EL (cell line): ENCODE results near the gene GRK5.

Source experiments
- DNase-seq: peaks from one replicate; pipeline ENCODE4 v3.0.0-alpha.2; 2016

Gene GRK5

DNA sequence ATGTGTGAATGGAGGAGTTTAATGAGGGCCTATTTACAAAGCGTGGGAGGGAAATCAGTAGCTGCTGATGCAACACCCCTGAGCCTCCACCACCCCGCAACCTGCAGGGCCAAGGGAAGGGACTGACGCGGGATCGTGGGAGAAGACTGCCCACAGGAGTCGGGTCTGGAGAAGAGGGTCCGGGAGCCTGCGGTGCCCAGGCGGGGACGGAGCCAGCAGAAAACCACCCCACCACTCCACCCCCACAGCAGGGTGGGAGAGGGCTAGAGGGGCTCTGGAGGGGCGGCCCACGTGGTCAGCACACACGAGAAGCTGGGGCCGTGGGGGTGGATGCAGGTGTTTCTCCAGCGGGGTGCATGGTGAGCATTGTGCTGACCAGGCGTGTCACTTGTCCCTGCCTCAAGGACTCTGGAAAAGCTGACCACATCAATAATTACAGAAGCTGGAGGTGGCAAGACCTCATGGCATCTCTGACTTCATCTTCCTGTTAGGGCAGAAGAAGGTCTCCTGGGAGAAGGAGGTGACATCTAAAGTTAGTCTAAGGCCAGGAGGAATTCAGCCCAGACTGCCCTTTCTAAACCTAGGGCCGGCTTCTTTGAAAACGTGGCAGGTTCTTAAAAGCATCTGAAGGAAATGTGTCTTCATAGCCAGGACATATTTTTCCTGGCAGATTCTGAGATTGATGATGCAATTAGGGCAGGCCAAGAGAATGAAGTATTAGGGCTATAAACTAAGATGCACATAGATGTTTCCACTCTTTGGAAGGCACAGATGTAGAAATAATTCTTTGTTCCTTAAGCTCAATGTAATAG, 184.3 kb downstream of the GRK5 start:
- DNase-seq: no peak

DNA sequence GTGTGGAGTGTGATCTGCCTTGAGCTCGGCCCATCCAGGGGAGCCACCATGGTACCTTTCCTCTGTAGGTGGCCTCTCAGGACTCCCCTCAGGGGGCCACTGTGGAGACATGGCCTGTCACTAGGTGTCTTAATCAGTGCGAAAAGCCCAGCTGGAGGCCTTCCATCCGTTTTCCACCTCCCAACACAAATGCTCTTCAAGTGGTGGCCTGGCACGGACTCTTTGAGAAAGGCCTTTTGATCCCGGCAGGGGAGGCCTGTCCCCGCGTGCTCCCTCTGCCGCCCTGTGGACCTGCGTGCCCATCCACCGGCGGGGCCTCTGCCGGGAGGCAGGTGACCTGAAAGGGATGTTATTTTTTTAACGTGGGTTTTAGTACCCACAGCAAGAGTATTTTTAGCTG, 185.6 kb downstream of the GRK5 start:
- no peak for DNase-seq

DNA sequence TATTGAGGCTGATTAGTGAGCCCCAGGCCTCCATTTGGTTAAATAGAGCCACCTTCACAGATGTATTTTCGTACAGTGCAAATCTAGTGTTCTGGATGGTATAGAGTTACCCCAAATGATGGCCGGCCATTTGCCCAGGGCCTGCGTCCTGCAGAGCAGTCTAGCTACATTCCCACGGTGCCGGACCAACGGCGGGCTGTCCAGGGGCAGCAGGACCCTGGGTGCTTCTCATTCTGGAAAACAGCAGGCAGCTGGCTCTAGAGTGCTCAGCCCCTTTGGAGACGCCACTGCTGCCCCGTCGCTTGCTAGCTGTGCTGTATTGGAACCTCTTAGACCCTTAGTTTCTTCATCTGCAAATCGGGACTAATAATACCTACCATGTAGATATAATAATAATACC, 186.1 kb downstream of the GRK5 start:
- no peak for DNase-seq

DNA sequence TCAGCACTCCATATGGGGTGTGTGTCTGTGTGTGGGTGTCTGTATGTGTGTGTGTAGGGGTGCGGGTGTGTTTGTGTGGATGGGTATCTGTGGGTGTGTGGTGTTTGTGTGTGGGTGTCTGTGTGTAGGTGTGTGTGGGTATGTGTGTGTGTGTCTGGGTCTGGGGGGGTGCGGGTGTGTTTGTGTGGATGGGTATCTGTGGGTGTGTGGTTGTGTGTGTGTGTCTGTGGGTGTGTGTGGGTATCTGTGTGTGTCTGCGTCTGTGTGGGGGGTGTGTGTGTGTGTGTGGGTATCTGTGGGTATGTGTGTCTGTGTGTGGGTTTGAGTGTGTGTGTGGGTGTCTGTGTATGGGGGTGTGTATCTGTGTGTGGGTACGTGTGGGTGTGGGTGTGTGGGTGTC, 186.5 kb downstream of the GRK5 start:
- no peak for DNase-seq

DNA sequence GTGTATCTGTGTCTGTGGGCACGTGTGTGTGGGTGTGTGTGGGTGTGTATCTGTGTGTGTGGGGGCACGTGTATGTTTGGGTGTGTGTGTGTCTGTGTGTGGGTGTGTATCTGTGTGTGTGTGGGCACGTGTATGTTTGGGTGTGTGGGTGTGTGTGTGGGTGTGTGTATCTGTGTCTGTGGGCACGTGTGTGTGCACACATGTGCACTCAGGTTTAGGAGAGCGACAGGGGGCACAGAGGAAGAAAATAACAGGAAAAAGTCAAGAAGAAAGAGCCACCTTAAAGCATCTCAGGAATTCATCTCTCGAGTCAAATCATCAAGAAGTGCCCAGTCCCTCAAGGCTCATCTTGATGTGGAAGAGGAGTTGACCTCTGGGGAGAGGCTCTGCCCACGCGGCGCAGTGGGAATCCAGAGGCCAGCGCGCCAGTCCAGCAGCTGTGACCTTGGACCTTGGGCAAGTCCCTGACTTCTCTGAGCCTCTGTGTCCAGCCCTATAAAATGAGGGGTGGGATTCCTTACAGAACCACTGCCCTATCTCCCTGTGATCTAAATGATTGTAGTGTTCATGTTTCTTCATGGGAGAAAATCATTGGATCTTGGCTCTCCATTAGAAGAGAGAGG, 187.4 kb downstream of the GRK5 start:
- no peak for DNase-seq

DNA sequence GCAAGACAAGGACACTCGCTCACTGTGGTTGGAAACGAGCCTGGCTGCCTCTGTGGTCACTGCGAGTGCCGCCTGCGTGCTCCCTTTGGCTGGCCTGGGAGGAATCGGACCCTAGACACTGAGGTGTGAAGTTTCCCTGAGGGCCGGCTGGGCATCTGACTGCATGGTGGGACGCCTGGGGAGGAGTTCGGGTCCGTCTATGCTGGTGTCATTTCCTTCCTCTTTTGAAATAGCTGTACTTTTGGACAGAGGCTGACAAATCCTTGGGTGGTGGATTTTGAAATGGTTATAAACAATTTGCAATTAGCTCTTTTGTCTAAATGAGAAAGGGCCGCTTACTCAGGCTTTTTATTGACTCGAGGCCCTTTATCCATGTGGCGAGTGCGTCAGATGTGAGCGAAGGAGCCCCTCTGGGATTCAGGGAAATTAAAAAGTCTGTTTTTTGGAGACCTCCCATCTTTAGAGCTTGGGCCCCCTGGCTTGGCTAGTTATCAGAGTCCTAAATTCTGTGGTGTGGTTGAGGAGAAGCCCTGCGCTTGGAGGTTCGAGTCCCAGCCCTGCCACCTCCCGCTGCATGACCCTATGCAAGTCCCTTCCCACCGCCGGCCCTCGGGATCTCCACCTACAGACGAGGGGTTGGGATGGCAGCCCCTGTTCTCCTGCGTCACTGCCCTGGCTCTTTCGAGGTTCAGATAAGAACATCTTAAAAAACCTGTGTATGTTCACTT, 188.1 kb downstream of the GRK5 start:
- peak; percentile 40 for DNase-seq

DNA sequence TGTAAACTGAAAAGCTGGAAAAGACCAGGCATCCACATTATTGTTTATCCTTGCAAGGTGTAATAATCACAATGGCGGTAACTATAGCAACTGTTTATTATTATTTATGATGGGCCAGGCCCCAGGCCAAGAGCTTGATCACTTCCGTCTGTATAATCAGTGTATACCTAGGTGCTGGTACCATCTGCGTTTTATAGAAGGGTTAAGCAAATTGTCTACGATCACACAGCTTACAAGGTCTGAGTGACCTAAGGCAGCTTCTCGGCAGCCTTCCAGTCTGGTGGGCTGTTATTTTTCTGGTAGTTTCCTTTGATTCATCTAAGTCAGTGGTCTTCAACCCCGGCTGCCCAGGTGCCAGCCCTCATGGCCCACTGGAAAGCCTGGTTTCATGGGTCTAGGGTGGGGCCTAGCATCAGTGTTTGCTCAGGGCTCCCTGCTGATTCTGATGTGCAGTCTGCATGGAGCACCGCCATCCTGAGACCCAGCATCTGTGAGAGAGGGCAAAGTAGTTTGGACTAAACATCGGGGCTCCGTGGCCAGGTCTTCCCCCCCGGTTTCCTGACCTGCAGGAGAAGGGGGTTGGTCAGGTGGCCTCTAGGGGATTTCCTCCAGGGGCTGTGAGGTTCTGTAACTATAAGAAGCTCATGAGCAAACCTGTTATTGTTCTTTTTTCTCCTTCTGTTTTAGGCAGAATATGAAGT, 188.8 kb downstream of the GRK5 start:
- no peak for DNase-seq

DNA sequence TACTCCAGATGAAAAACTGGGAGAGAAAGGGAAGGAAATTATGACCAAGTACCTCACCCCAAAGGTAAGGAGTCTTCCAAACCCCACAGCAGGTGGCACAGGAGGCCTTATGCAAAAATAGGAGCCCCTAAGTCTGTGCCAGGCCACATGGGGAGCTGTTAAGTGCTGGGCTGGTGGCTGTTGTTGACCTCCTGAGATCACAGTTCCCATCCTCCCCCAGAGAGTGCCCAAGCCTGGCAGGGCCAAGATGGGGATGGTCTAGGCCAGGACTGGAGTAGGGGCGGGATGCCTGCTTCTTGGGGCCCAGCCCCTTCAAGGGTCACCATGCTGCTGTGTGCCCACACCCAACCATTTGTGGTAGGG, 189.3 kb downstream of the GRK5 start:
- no peak for DNase-seq

DNA sequence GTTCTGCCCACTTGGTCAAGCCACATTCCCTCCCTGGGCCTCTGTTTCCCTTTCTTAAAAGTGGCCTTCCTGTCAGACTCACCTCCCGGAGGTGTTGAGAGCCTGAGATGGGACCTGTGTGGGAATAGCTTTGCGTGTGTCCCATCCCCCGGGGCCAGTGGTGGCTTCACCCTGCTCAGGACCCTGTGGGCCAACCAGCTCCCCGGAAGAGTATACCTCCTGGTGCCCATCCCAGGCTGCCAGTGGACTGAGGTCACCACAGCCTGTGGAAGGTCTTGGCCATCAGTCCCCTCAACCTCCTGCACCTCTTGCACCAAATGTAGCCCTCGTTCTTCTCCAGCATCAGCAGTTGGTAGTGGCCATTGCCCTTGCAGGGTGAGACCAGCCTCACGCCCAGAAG, 190.0 kb downstream of the GRK5 start:
- DNase-seq: no peak

DNA sequence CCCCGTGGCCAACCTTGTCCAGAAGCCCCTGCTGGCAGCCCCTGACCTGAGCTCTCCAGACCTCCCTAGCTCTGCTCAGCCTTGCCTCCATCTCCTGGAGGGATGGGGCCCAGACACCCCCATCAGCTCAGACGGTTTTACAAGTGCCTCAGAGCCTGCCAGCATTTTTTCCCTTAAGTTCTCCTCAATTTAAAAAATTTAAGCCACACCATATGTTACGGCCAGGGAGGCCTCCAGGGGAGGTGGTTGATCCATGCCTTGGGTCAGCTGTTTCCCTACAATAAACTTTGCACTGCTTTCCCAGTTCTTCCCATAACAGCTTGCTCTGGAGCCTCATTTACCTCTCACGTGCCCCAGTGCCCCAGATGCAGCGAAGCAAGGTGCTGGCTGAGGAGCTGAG, 191.6 kb downstream of the GRK5 start:
- no peak for DNase-seq

DNA sequence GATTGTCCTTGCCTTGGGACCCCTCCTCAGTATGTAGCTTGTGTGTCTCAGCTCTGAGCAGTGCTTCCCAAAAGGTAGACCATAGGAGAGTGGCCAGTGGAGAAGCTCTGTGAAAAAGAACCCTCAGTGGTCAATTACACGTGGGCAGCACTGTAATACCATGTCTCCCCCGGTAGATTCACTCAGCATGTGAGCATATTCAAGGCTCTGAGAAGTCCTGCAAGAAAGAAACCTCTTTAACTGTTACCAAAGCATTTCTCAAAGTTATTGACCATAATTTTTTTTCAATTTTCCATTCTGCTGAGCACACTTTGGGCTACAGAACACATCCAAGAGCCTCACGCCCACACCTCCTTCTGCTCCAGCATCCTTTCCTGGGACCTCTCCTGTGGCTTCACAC, 192.1 kb downstream of the GRK5 start:
- DNase-seq: no peak

DNA sequence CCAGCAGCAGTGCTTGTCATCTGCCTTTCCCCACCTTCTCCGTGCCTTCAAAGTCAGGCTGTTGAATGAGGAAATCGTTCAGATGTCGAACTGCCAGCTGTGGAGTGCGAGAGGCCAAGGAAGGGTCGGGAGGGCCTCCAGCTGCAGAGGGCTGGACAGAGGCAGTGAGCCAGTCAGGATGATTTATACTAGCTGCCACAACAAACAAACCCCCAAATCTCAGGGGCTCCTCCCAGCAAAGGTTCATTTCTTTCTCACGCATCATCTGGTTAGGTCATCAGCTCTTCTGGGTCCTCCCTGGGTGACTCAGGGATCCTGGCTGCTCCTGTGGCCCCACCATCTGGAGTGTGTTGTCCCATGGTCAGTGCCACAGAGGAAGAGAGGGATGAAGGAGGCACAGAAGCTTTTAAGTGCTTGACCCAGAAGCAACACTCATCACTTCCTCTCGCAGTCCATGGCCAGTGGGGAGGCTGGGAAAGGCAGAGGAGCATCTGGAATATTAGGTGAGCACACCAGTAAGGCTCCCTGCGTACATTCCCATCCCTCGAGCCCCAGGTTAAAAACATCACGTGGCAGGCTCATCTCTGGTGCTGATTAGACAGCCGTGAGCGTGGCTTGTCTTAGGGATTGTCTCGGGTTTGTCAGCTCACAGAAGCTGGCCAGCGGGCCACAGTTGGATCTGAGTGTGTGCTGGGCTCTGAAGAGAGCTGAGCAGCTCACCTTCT, 194.5 kb downstream of the GRK5 start:
- DNase-seq: peak; percentile 99

DNA sequence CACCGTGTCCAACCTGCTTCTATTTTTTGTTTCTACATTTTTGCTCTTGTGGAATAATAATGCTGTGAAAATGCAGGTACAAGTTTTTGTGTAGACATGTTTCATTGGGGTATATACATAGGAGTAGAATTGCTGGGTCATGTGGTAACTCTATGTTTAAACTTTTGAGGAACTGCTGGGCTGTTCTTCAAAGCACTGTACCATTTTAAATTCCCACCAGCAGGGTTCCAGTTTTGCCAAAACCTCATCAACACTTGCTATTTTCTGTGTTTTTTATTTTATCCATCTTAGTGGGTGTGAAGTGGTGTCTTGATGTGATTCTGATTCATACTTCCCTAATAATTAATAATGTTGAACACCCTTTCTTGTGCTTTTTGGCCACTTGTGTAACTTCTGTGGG, 196.6 kb downstream of the GRK5 start:
- DNase-seq: no peak

DNA sequence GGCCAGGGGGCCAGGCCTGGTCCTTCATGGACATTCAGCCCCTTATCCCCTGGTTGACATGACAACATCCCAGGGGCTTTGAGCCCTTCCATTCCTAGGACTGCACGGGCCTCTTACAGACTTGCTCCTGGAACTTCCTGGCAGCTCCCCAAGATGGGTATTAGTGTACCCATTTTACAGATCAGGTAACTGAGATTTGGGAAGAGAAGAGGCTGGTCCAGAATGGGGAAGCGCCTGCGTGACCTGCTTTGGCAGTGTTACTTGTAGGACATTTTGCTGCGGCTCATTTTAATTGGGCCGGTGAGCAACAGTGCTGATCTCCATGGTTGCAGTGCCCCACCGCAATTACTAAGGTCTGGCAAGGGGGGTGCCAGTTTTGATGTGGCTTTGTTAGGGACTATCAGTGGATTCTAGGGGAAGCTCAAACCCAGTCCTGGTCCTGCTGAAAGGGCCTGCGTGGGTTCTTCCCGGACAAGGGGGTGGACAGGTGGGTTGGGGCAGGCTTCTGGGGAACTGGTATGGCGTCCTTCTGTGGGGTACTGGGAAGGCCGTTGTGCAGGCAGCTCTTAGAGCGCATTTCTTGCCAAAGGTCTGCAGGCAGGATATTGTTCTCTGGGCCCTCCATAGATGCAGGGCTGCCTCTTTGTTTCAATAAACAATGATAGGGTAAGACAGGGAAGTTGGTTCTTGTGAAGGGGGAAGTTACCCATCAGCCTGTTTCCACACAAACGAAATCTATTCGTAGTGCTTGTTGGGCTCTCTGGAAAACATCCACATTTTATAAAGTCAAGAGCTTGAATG, 197.5 kb downstream of the GRK5 start:
- no peak for DNase-seq

DNA sequence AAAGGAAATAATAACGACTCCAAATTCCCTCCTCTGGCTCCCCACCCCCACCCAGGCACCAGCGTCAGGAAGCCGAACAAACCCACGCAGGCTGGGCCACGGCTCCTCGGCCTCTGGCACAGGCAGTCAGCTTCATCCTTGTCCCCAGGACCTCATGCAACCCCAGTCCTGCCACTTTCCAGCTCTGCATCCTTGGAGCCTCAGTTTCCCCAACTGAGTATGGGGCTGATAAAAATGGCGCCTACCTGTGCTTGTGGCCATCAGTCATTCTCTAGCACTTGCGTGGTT, 198.1 kb downstream of the GRK5 start:
- DNase-seq: no peak

DNA sequence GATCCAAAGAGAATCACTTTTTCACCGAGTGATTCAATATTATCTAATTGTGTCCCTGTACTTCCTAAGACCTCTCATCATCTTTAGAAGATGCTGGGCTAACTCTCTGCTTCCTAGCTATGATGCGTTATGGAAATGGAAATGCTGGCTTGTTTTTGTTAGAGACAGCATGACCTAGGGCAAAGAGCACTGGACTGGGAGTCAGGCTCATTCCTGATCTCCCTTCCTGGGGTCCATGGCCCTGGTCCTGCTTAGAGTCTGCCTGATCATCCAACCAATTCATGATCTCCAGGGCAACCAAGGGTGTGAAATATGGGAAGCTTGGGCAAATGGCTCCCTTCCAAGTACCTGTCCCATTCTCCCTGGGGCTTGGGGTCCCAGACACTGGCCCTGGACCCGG, 198.8 kb downstream of the GRK5 start:
- no peak for DNase-seq

DNA sequence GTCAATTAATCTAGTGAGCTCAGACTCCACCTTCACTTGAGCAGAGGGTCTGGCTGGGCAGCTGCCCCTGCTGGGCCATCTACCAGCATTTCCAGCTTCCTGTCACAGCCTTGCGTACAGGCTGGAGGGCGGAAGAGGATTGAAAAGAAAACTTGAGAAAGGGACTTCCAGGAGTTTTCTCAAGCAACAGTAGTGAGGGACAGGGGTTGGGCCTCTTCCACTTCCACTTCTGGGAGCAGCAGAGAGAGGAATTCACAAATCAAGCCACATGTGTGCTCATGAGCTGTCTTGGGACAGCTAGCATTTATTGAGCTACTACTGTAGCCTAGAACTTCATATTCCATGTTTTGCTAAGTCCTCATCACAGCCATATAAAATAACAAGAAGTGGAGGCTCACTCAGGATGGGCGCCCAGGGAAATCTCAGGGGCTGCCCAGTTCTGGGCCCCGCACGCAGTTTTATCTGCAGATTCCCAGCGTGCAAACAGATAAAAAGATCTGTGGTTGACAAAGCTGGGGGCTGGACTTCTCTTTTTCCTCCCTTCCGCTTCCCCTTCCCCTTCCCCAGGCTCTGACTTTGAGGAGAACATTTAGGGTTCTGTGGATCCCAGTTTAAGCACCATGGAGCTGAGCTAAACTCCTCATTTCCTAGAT, 199.4 kb downstream of the GRK5 start:
- DNase-seq: no peak

DNA sequence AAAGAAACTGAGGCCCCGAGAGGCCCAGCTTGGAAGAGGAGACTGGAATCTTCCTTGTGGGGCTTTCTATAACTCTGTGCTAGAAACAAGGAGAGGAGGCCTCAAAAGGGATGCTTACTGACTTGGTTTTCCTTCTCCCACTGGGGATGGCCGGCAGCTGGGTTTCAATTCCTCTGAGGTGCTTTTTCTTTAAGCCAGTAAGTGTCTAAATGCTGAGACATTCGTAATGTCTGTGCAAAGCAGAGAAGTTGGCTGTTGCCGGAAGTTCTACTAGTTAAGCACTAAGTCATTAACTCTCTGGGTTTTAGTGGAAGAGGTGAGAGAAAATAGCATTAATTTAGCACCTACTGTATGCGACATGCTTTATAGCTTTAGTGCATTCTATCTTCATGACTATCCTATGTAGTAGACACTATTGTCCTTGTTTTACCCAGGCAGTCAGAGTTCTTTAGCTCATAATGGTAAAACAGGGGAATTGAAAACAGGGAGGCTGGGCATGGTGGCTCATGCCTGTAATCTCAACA, 199.9 kb downstream of the GRK5 start:
- DNase-seq: no peak

DNA sequence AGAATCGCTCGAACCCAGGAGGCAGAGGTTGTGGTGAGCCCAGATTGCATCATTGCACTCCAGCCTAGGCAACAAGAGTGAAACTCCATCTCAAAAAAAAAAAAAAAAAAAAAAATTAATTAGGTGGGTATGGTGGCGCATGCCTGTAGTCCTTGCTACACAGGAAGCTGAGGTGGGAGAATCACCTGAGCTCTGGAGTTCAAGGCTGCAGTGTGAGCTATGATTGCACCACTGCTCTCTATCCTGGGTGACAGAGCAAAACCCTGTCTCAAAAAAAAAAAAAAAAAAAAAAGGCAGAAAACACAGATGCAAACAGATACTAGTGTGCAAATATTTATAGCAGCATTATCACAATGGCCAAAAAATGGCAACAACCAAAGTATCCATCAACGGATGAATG, 200.7 kb downstream of the GRK5 start:
- DNase-seq: no peak

DNA sequence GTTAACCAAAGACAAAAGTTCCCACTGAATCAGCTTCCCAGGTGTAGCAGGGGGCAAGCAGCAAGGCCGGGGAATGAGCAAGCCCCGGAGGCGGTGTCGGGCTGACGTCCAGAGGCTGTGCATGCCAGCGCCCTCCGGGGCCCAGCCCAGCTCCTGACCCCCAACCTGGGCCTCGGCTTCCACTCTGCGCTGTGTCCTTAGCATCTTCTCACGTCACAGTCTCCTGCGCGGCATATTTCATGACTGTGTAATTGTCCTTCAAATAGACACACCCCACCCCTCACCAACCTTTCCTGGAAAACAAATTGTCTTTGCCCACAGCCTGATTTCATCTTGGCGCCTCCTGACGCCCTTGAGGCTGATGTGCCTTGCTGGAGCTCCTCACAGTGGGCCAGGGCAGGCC, 201.6 kb downstream of the GRK5 start:
- no peak for DNase-seq

DNA sequence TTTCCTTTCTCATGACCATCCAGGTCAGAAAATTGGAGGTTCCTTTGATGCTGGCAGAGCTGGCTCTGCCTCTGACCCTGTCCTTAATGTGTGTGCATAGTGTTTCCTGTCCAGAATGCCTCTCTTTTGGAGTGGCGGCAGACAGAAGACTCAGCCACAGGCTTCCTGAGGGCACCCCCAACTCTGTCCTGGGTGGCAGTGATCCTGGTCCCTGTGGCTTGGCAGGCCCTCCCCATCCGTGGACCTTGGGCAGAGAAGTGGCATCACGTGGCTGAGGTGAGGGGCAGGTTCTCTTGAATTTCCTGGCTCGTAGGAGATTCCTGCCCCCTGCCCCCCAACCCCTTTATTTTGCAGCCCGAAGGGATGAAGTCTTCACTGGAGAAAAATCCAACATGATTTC, 202.0 kb downstream of the GRK5 start:
- DNase-seq: no peak

DNA sequence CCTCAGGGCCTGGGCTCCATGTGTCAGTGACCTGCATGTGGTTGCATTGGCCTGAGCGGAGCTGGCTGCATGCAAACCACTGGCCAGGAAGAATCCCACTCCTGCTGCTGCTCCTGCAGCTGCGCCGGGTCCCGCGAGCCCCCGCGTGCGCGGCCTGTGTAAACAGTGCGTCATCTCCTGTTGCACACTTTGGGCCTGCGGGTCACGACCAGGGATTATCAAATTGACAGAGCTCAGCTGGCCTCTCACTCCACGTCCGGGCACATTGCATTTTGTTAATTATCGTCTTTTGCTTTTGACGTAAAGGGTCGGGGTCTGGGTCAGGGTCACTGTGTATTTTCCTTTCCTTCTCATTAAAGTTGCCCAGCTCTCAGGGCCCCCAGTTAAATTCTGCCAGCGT, 202.5 kb downstream of the GRK5 start:
- no peak for DNase-seq
